HCT116 (cell line): Measurements from ENCODE around the gene SOX18. TPM values are rescaled to one million over a fixed set of nuclear protein-coding genes. Genes with fewer than 3 reads are reported as not detected.

ENCODE experiments used
- ATAC-seq: fragments of 200-7000 bp; cut with Tn5 transposase; 2 replicates; pipeline ENCODE4 v1.9.1; 2020; ENCODE audit warnings: mild to moderate bottlenecking, moderate library complexity
- BruUV-seq: library from RNA; stranded (reverse); fragments of 400-500 nt; replicated peaks from 2 replicates; lab custom pipeline; 2021; lab: Mats Ljungman, UMichigan
- CTCF ChIA-PET: fragments of 300-600 bp; sonication (Branson Sonifier 250); formaldehyde crosslinking; loops from one replicate; lab custom pipeline; 2021; ENCODE audit warnings: antibody characterized with exemption; lab: Charles Lee
- POLR2A ChIA-PET: fragments of 300-600, 350-600 bp; sonication (Branson Sonifier 250); formaldehyde crosslinking; loops from one replicate; lab custom pipeline; 2021; ENCODE audit warnings: antibody characterized with exemption; lab: Charles Lee
- RAD21 ChIA-PET, 2 experiments: fragments of 300-600 bp; sonication (Branson Sonifier 250); formaldehyde crosslinking; loops; one replicate each; lab custom pipeline; 2023; ENCODE audit warnings: low total read pairs in 2 of 2; ENCODE audit not compliant: uncharacterized antibody in 2 of 2, unreplicated experiment in 2 of 2, low non-redundant PET in 1 of 2; lab: Charles Lee
- DNase-seq: peaks from one replicate; pipeline ENCODE4 v3.0.0-alpha.2; 2010; ENCODE audit warnings: low read depth, low spot score
- H2AFZ ChIP-seq: fragments of 200-600 bp; shearing (Covaris generic), sonication (generic); 2 replicates; pipeline ENCODE4 v1.6.1; 2017; ENCODE audit warnings: low read depth, mixed run types, mixed read lengths, antibody characterized with exemption, low read length; ENCODE audit not compliant: poor library complexity, severe bottlenecking
- H3K27ac ChIP-seq: 2 replicates; pipeline ENCODE4 v1.5.1; 2012; ENCODE audit warnings: low read depth, low read length
- H3K27me3 ChIP-seq: fragments of 200-600 bp; sonication (generic); 2 replicates; pipeline ENCODE4 v1.6.1; 2016; ENCODE audit warnings: mixed run types, low read length, mixed read lengths; ENCODE audit not compliant: insufficient read depth
- H3K36me3 ChIP-seq, 2 experiments: fragments of 200-500 bp in 1 of 2; fragments of 200-600 bp in 1 of 2; sonication (Bioruptor generic) in 1 of 2; sonication (generic) in 1 of 2; 2 replicates each; pipeline versions ENCODE4 v1.5.1 to v1.6.1; 2014 to 2016; ENCODE audit warnings: low read length in 2 of 2, inconsistent platforms in 1 of 2, mixed read lengths in 1 of 2, mixed run types in 1 of 2; ENCODE audit not compliant: insufficient read depth in 2 of 2, control insufficient read depth in 1 of 2
- H3K4me1 ChIP-seq, 2 experiments: fragments of 200-600 bp in 1 of 2; sonication (generic) in 1 of 2; 2 replicates each; pipeline versions ENCODE4 v1.5.1 to v1.6.1; 2012 to 2017; ENCODE audit warnings: low read length in 2 of 2, inconsistent platforms in 1 of 2, mild to moderate bottlenecking in 1 of 2, mixed read lengths in 1 of 2, mixed run types in 1 of 2, moderate library complexity in 1 of 2; ENCODE audit not compliant: insufficient read depth in 2 of 2, control insufficient read depth in 1 of 2
- H3K4me2 ChIP-seq: fragments of 200-600 bp; sonication (generic); 2 replicates; pipeline ENCODE4 v1.6.1; 2017; ENCODE audit warnings: mixed run types, low read length, mixed read lengths
- H3K4me3 ChIP-seq, 2 experiments: fragments of 200-600 bp in 1 of 2; sonication (generic) in 1 of 2; replicated peaks in 1 of 2; 2 replicates each; pipeline ENCODE4 v1.5.1; 2011 to 2016; ENCODE audit warnings: low read length in 2 of 2, control low read depth in 1 of 2, low read depth in 1 of 2, mild to moderate bottlenecking in 1 of 2, mixed read lengths in 1 of 2, mixed run types in 1 of 2
- H3K79me2 ChIP-seq: fragments of 200-600 bp; sonication (generic); 2 replicates; pipeline ENCODE4 v1.6.1; 2017; ENCODE audit warnings: mild to moderate bottlenecking, mixed run types, low read length, moderate library complexity, mixed read lengths; ENCODE audit not compliant: insufficient read depth
- H3K9ac ChIP-seq: fragments of 200-600 bp; sonication (generic); 2 replicates; pipeline ENCODE4 v1.6.1; 2016; ENCODE audit warnings: low read length, mixed read lengths
- H3K9me2 ChIP-seq: fragments of 200-600 bp; sonication (generic), shearing (Covaris generic); 2 replicates; pipeline ENCODE4 v1.6.1; 2017; ENCODE audit warnings: mixed run types, mild to moderate bottlenecking, moderate library complexity; ENCODE audit not compliant: insufficient read depth
- H3K9me3 ChIP-seq, 2 experiments: fragments of 200-500 bp in 1 of 2; fragments of 200-600 bp in 1 of 2; sonication (Bioruptor generic) in 1 of 2; sonication (generic) in 1 of 2; 2 replicates each; pipeline ENCODE4 v1.6.1; 2014 to 2017; ENCODE audit warnings: low read length in 2 of 2, mixed read lengths in 2 of 2, inconsistent platforms in 1 of 2, low read depth in 1 of 2, mild to moderate bottlenecking in 1 of 2, mixed run types in 1 of 2, moderate library complexity in 1 of 2; ENCODE audit not compliant: control insufficient read depth in 1 of 2, insufficient read depth in 1 of 2
- H4K20me1 ChIP-seq: fragments of 200-600 bp; sonication (generic), shearing (Covaris generic); 2 replicates; pipeline ENCODE4 v1.6.1; 2017; ENCODE audit warnings: mixed run types, mild to moderate bottlenecking, moderate library complexity; ENCODE audit not compliant: insufficient read depth
- CBX3 ChIP-seq: IDR thresholded peaks from 2 replicates; pipeline ENCODE4 v1.6.1; 2012; ENCODE audit warnings: low read depth
- CEBPB ChIP-seq: IDR thresholded peaks from 2 replicates; pipeline ENCODE4 v1.6.1; 2012; ENCODE audit warnings: low read depth
- ELF1 ChIP-seq: IDR thresholded peaks from 2 replicates; pipeline ENCODE4 v1.6.1; 2012; ENCODE audit warnings: low read depth, borderline replicate concordance
- EZH2 ChIP-seq: fragments of 200-600 bp; sonication (generic); IDR thresholded peaks from 2 replicates; pipeline ENCODE4 v1.6.1; 2017; ENCODE audit warnings: antibody characterized with exemption, mixed run types
- EZH2phosphoT487 ChIP-seq: fragments of 200-600 bp; IDR thresholded peaks from 2 replicates; pipeline ENCODE4 v1.6.1; 2018; ENCODE audit warnings: antibody characterized with exemption, borderline replicate concordance
- FOSL1 ChIP-seq: IDR thresholded peaks from 2 replicates; pipeline ENCODE4 v1.6.1; 2012; ENCODE audit warnings: low read depth
- JUND ChIP-seq: IDR thresholded peaks from 2 replicates; pipeline ENCODE4 v1.6.1; 2012
- MAX ChIP-seq: IDR thresholded peaks from 2 replicates; pipeline ENCODE4 v1.6.1; 2012
- POLR2A ChIP-seq: IDR thresholded peaks from 2 replicates; pipeline ENCODE4 v1.7.0; 2011; ENCODE audit warnings: borderline replicate concordance; ENCODE audit not compliant: insufficient read depth, insufficient read length; ENCODE audit errors: extremely low read depth
- POLR2AphosphoS5 ChIP-seq: IDR thresholded peaks from 2 replicates; pipeline ENCODE4 v1.6.1; 2011; ENCODE audit warnings: mild to moderate bottlenecking, low read depth, low read length, moderate library complexity
- RAD21 ChIP-seq: IDR thresholded peaks from 2 replicates; pipeline ENCODE4 v1.6.1; 2012; ENCODE audit warnings: low read depth, mild to moderate bottlenecking
- REST ChIP-seq: IDR thresholded peaks from 2 replicates; pipeline ENCODE4 v1.6.1; 2012; ENCODE audit warnings: low read depth
- TCF7L2 ChIP-seq: IDR thresholded peaks from 2 replicates; pipeline ENCODE4 v1.7.0; 2011; ENCODE audit warnings: borderline replicate concordance, inconsistent platforms; ENCODE audit not compliant: insufficient read depth, insufficient read length; ENCODE audit errors: extremely low read depth
- YY1 ChIP-seq: IDR thresholded peaks from 2 replicates; pipeline ENCODE4 v1.6.1; 2011; ENCODE audit warnings: low read length, low read depth, moderate library complexity, mild to moderate bottlenecking; ENCODE audit not compliant: insufficient replicate concordance; ENCODE audit errors: extremely low read depth
- ZBTB33 ChIP-seq: IDR thresholded peaks from 2 replicates; pipeline ENCODE4 v1.6.1; 2011; ENCODE audit warnings: mild to moderate bottlenecking, low read length, moderate library complexity; ENCODE audit not compliant: insufficient replicate concordance; ENCODE audit errors: extremely low read depth
- ZFX ChIP-seq: fragments of 450-650 bp; IDR thresholded peaks from 2 replicates; pipeline ENCODE4 v1.6.1; 2017
- ZNF274 ChIP-seq: fragments of 200-500 bp; sonication (Bioruptor generic); IDR thresholded peaks from 2 replicates; pipeline ENCODE4 v1.6.1; 2014; ENCODE audit warnings: mild to moderate bottlenecking, low read depth, low read length, inconsistent platforms
- intact Hi-C: fragments of 100-400 bp; cut with micrococcal nuclease; formaldehyde crosslinking; loops from 2 replicates; pipeline ENCODE4 v1.10.0; 2022
- total RNA-seq: library from RNA; stranded (reverse); gene quantifications from one replicate; pipeline ENCODE4 v1.2.1, GENCODE V29; 2021; ENCODE audit not compliant: unreplicated experiment

Gene SOX18
- total RNA-seq, 1 experiment from 2014 or later = 3.3 TPM

- no peak overlapping the region for H3K4me2 ChIP-seq
Measured at GRCh38 chr20:64086801-64087200, 37.4 kb upstream of the SOX18 start.

More at GRCh38 chr20:64086801-64087200, 37.4 kb upstream of the SOX18 start:
- Histone ChIP-seq H3K4me3 (no peak overlapping the region), H4K20me1 (no peaks in the 10 kb centered on the region), H3K79me2 (no peaks in the 10 kb centered on the region), H3K4me1 (peaks cover 5 to 7% of the 10 kb centered on the region in 2 experiments; a peak in 2 of 4 replicates), H3K36me3 (no peaks in the 10 kb centered on the region), H2AFZ (no peak overlapping the region), H3K27me3 (no peaks in the 10 kb centered on the region), H3K9me3 (peaks cover 6% of the 10 kb centered on the region in 2 experiments; a peak in 2 of 4 replicates), H3K27ac (no peak overlapping the region), H3K9ac (no peak overlapping the region), H3K9me2 (no peaks in the 10 kb centered on the region)
- intact Hi-C loops = no loop called here
- CTCF ChIA-PET = no interaction called here
- POLR2A ChIA-PET = interaction anchor here (0.5 kb wide), 1 partner anchor 36 kb away, joined by 4 read pairs; no protein-coding TSS in a partner anchor
- RAD21 ChIA-PET = no interaction called here
- no TSS peak for BruUV-seq
- TF ChIP-seq RAD21 (no peak), CBX3 (no peak), TCF7L2 (no peak), ZFX (no peak), CEBPB (no peak), REST (no peak), EZH2 (no peak), YY1 (no peak), JUND (no peak), ZNF274 (no peak), POLR2AphosphoS5 (no peak), EZH2phosphoT487 (no peak), POLR2A (no peak), FOSL1 (no peak), MAX (no peak), ZBTB33 (no peak), ELF1 (no peak)
- no peak for DNase-seq
- ATAC-seq = no peak
